Measurements from ENCODE around the gene SCGB1D1. TPM values are rescaled to one million over a fixed set of nuclear protein-coding genes. Genes with fewer than 3 reads are reported as not detected.

SCGB1D1 gene
- total and polyA plus RNA-seq, 10 of the 15 experiments (the other 5 are each of a cell fraction or from before 2014, with no cell fraction given): not detected

DNA sequence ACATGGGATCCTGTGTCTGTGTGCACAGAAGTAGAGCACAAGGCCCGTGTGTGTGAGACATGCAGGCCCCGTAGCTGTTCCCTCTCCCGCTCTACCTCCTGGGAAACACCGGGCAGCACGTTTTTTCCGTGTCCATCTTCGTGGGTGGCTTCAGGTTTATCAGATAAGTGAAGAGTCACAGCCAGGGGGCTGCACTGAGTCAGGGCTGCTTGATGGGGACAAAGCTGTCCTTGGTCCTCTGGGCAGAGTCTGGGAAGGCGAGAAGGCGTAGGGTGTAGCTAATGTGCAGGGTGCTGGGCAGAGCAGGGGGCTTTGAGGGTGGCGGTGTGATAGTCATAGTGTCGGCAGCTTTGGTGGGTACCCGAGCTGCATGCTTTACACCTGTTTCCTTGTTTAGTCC, 42.5 kb upstream of the SCGB1D1 start:
- CTCF ChIA-PET: interaction anchor here (1.1 kb wide), 1 partner anchor 163 kb away, joined by 3 read pairs; no protein-coding TSS in a partner anchor

More for the DNA sequence above, 42.5 kb upstream of the SCGB1D1 start:
- H3K79me2 ChIP-seq (ENCODE audit: control insufficient read depth, insufficient read depth, low read length): no peaks in the 10 kb centered on the region
- no peaks in the 10 kb centered on the region for H3K9me3 ChIP-seq (replicated peaks; ENCODE audit: control insufficient read depth, insufficient read depth, low read length)
- RAD21 ChIA-PET (ENCODE audit: unreplicated experiment): no interaction called here
- H3K4me3 ChIP-seq: no peak overlapping the region
- in situ Hi-C loops (cut with MboI): no loop called here
- H3K9ac ChIP-seq (ENCODE audit: control insufficient read depth, insufficient read depth, low read length): no peak overlapping the region
- FAIRE-seq (no peak), DNase-seq (ENCODE audit: low read depth, low spot score) (no peak), ATAC-seq (no peak)
- no peak overlapping the region for H3K27ac ChIP-seq (ENCODE audit: control insufficient read depth, insufficient read depth)
- no peaks in the 10 kb centered on the region for H3K27me3 ChIP-seq (replicated peaks in 1 of 2; ENCODE audit: control insufficient read depth in 2 of 2, insufficient read depth in 2 of 2, low read length in 1 of 2)
- SMC1A ChIA-PET (ENCODE audit: uncharacterized antibody, unreplicated experiment): no interaction called here
- intact Hi-C loops (cut with micrococcal nuclease; ENCODE audit: unreplicated experiment): no loop called here
- no peaks in the 10 kb centered on the region; the same call in none of the 2 replicates for H4K20me1 ChIP-seq (ENCODE audit: control insufficient read depth, insufficient read depth)
- peaks cover 54 to 64% of the 10 kb centered on the region in 2 experiments for H3K36me3 ChIP-seq (ENCODE audit: control insufficient read depth in 2 of 2, insufficient read depth in 2 of 2, low read length in 1 of 2)
- no peak overlapping the region for H2AFZ ChIP-seq (ENCODE audit: control insufficient read depth, low read depth, low read length)
- POLR2A ChIA-PET: no interaction called here
- WGBS (ENCODE audit: insufficient coverage, insufficient replicate concordance, low lambda C conversion rate, missing lambda C conversion rate): 96% methylated on average over 12 of the region's 12 CpGs
- TF ChIP-seq, protein P1, sequence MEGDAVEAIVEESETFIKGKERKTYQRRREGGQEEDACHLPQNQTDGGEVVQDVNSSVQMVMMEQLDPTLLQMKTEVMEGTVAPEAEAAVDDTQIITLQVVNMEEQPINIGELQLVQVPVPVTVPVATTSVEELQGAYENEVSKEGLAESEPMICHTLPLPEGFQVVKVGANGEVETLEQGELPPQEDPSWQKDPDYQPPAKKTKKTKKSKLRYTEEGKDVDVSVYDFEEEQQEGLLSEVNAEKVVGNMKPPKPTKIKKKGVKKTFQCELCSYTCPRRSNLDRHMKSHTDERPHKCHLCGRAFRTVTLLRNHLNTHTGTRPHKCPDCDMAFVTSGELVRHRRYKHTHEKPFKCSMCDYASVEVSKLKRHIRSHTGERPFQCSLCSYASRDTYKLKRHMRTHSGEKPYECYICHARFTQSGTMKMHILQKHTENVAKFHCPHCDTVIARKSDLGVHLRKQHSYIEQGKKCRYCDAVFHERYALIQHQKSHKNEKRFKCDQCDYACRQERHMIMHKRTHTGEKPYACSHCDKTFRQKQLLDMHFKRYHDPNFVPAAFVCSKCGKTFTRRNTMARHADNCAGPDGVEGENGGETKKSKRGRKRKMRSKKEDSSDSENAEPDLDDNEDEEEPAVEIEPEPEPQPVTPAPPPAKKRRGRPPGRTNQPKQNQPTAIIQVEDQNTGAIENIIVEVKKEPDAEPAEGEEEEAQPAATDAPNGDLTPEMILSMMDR (IDR thresholded peaks at IDR 0.05 in 2 of 3, conservative IDR thresholded peaks at IDR 0.05 in 1 of 3; ENCODE audit: control insufficient read depth in 2 of 3, extremely low read depth in 1 of 3, insufficient read depth in 1 of 3, low read depth in 3 of 3, low read length in 3 of 3): 0 out of 6 replicates have a peak, but pooled peaks of 1 of the 3 experiments have one; percentile 4
- TF ChIP-seq EZH2 (IDR thresholded peaks at IDR 0.05; ENCODE audit: borderline replicate concordance, control insufficient read depth, low read depth, low read length): no peak
- no peaks in the 10 kb centered on the region for H3K4me1 ChIP-seq (ENCODE audit: control insufficient read depth, insufficient read depth, low read length)
- no TSS peak for BruUV-seq (replicated peaks)
- H3K4me2 ChIP-seq (ENCODE audit: control insufficient read depth, insufficient read depth): no peak overlapping the region

Data from GM12878 (cell line).